NT2/D1 (cell line): ENCODE data around the gene MAK.
"Not testable (repeated sequence)": the region's sequence is repeated elsewhere in the genome, so short reads cannot be mapped to it uniquely, and the experiment has no call there.

Source experiments
- SUZ12 ChIP-seq: IDR thresholded peaks from 2 replicates; pipeline ENCODE4 v1.6.1; 2011; ENCODE audit not compliant: insufficient read length, insufficient read depth; ENCODE audit errors: extremely low read depth
- ZNF274 ChIP-seq: IDR thresholded peaks from 2 replicates; pipeline ENCODE4 v1.6.1; 2011; ENCODE audit warnings: mild to moderate bottlenecking, low read depth, low read length

GRCh38 chr6:10751757-10752156 is 86.6 kb downstream of the MAK start:
- TF ChIP-seq SUZ12, ZNF274: not testable (repeated sequence)
